IMR-90 (cell line): ENCODE measurements around the gene PPM1L.

Experiments
- CTCF ChIP-seq: conservative IDR thresholded peaks from 2 replicates; pipeline ENCODE4 v1.5.1; 2012; ENCODE audit warnings: mild to moderate bottlenecking, low read depth, low read length, improper control_type of control experiment
- ELK1 ChIP-seq: fragments of 150-350 bp; IDR thresholded peaks from 2 replicates; pipeline ENCODE4 v1.6.1; 2016; ENCODE audit warnings: low read depth, mild to moderate bottlenecking, low read length, moderate library complexity, borderline replicate concordance
- MAFK ChIP-seq: IDR thresholded peaks from 2 replicates; pipeline ENCODE4 v1.6.1; 2012; ENCODE audit warnings: low read depth, low read length, improper control_type of control experiment
- MXI1 ChIP-seq: IDR thresholded peaks from 2 replicates; pipeline ENCODE4 v1.6.1; 2012; ENCODE audit warnings: low read depth, mild to moderate bottlenecking, low read length, moderate library complexity, borderline replicate concordance
- POLR2A ChIP-seq: IDR thresholded peaks from 2 replicates; pipeline ENCODE4 v1.6.1; 2012; ENCODE audit warnings: mild to moderate bottlenecking, low read depth, low read length
- RAD21 ChIP-seq: IDR thresholded peaks from 2 replicates; pipeline ENCODE4 v1.6.1; 2012; ENCODE audit warnings: low read length, improper control_type of control experiment
- RCOR1 ChIP-seq: IDR thresholded peaks from 2 replicates; pipeline ENCODE4 v1.6.1; 2012; ENCODE audit warnings: mild to moderate bottlenecking, low read length, improper control_type of control experiment; ENCODE audit not compliant: insufficient replicate concordance
- USF2 ChIP-seq: fragments of 150-350 bp; IDR thresholded peaks from 2 replicates; pipeline ENCODE4 v1.6.1; 2017; ENCODE audit warnings: mild to moderate bottlenecking, antibody characterized with exemption, low read length, low read depth

GRCh38 chr3:160928183-160928726 is 172.2 kb downstream of the PPM1L start:
- TF ChIP-seq CTCF = 0 out of 2 replicates have a peak, but pooled peaks have one; percentile 4
- TF ChIP-seq POLR2A = no peak
- no peak for TF ChIP-seq RCOR1
- no peak for TF ChIP-seq RAD21
- no peak for TF ChIP-seq ELK1
- no peak for TF ChIP-seq USF2
- TF ChIP-seq MAFK = no peak
- TF ChIP-seq MXI1 = no peak
